HCT116 (cell line): ENCODE measurements around the gene OPRL1.

Experiments used
- CBX3 ChIP-seq: IDR thresholded peaks from 2 replicates; pipeline ENCODE4 v1.6.1; 2012; ENCODE audit warnings: low read depth
- CEBPB ChIP-seq: IDR thresholded peaks from 2 replicates; pipeline ENCODE4 v1.6.1; 2012; ENCODE audit warnings: low read depth
- CTCF ChIP-seq, 3 experiments: fragments of 200-600 bp in 1 of 3; sonication (generic) in 1 of 3; IDR thresholded peaks in 2 of 3; conservative IDR thresholded peaks in 1 of 3; 2 replicates each; pipeline ENCODE4 v1.5.1; 2012 to 2017; ENCODE audit warnings: low read depth in 2 of 3, low read length in 2 of 3, antibody characterized with exemption in 1 of 3, borderline replicate concordance in 1 of 3, control low read depth in 1 of 3, mild to moderate bottlenecking in 1 of 3, mixed read lengths in 1 of 3, mixed run types in 1 of 3, moderate library complexity in 1 of 3; ENCODE audit not compliant: insufficient read depth in 1 of 3
- EZH2 ChIP-seq: fragments of 200-600 bp; sonication (generic); IDR thresholded peaks from 2 replicates; pipeline ENCODE4 v1.6.1; 2017; ENCODE audit warnings: antibody characterized with exemption, mixed run types
- EZH2phosphoT487 ChIP-seq: fragments of 200-600 bp; IDR thresholded peaks from 2 replicates; pipeline ENCODE4 v1.6.1; 2018; ENCODE audit warnings: antibody characterized with exemption, borderline replicate concordance
- FOSL1 ChIP-seq: IDR thresholded peaks from 2 replicates; pipeline ENCODE4 v1.6.1; 2012; ENCODE audit warnings: low read depth
- MAX ChIP-seq: IDR thresholded peaks from 2 replicates; pipeline ENCODE4 v1.6.1; 2012
- POLR2A ChIP-seq: IDR thresholded peaks from 2 replicates; pipeline ENCODE4 v1.7.0; 2011; ENCODE audit warnings: borderline replicate concordance; ENCODE audit not compliant: insufficient read depth, insufficient read length; ENCODE audit errors: extremely low read depth
- POLR2AphosphoS5 ChIP-seq: IDR thresholded peaks from 2 replicates; pipeline ENCODE4 v1.6.1; 2011; ENCODE audit warnings: mild to moderate bottlenecking, low read depth, low read length, moderate library complexity
- RAD21 ChIP-seq: IDR thresholded peaks from 2 replicates; pipeline ENCODE4 v1.6.1; 2012; ENCODE audit warnings: low read depth, mild to moderate bottlenecking
- REST ChIP-seq: IDR thresholded peaks from 2 replicates; pipeline ENCODE4 v1.6.1; 2012; ENCODE audit warnings: low read depth
- SIN3A ChIP-seq: IDR thresholded peaks from 2 replicates; pipeline ENCODE4 v1.6.1; 2012; ENCODE audit warnings: low read depth
- ZFX ChIP-seq: fragments of 450-650 bp; IDR thresholded peaks from 2 replicates; pipeline ENCODE4 v1.6.1; 2017
- ZNF274 ChIP-seq: fragments of 200-500 bp; sonication (Bioruptor generic); IDR thresholded peaks from 2 replicates; pipeline ENCODE4 v1.6.1; 2014; ENCODE audit warnings: mild to moderate bottlenecking, low read depth, low read length, inconsistent platforms

GRCh38 chr20:64091770-64092169 is 11.9 kb downstream of the OPRL1 start:
- TF ChIP-seq CTCF (IDR thresholded peaks at IDR 0.05 in 2 of 3, conservative IDR thresholded peaks at IDR 0.05 in 1 of 3; ENCODE audit: borderline replicate concordance in 1 of 3, insufficient read depth in 1 of 3, low read depth in 2 of 3, low read length in 2 of 3), result no peak
- no peak for TF ChIP-seq POLR2AphosphoS5
- TF ChIP-seq EZH2, result no peak
- no peak for TF ChIP-seq CEBPB
- no peak for TF ChIP-seq MAX
- TF ChIP-seq EZH2phosphoT487, result no peak
- TF ChIP-seq CBX3, result no peak
- TF ChIP-seq REST, result no peak
- TF ChIP-seq ZNF274, result no peak
- TF ChIP-seq ZFX, result no peak
- no peak for TF ChIP-seq POLR2A
- no peak for TF ChIP-seq RAD21
- TF ChIP-seq FOSL1, result no peak
- TF ChIP-seq SIN3A, result no peak
